ENCODE measurements around the gene ADAMTS17.

ADAMTS17 gene

DNA sequence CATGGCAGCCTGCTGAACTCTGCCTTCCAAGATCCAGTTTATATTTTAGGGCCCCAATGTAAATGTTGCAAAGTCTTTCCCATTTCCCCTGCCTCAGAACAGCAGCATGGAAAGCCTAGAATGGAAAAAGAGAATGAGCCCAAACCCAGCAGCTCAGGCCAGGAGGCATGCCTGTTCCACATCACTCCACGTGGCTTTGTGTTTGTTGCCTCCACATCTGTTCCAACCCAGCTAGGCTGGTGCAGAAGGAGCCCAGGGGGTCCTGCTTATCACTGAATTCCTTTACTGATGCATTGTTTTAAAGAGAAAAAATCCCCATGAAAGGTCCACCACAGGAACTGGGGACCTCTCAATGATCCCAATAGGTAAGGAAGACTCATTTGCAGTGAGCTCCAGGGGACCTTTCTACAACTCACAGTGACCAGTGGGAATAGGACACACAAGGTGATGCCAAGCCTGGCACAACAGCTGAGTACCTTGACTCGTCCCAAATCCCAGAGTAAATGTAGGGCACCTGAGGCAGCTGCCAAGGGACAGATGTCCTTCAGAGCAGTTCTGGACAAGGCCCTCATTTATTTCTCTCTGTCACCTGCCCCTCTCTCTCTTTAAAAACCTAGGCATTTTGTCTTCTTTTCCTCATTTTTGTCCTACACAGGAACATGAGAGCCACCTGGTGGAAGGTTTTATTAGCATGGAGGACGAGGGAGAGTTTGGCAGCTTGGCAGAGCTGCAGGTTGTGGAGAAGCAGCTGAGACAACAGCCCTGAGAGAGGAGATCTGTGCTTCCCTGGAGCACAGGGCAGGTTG, 41.7 kb upstream of the ADAMTS17 start:
- Histone ChIP-seq H3K4me3 (ENCODE audit: low read length) (no peak overlapping the region), H3K27ac (ENCODE audit: low read depth, low read length) (no peak overlapping the region), H3K9me3 (ENCODE audit: control insufficient read depth, insufficient read depth, low read length) (peaks cover 6% of the 10 kb centered on the region; the same call in 1 of the 2 replicates), H4K20me1 (ENCODE audit: control insufficient read depth, insufficient read depth, low read depth, low read length) (no peaks in the 10 kb centered on the region), H3K36me3 (ENCODE audit: control insufficient read depth, low read length) (no peaks in the 10 kb centered on the region), H3K27me3 (ENCODE audit: control insufficient read depth, low read length) (no peaks in the 10 kb centered on the region), H3K4me1 (ENCODE audit: control insufficient read depth, low read length) (no peaks in the 10 kb centered on the region), H3K4me2 (ENCODE audit: low read length) (no peak overlapping the region), H3F3A (ENCODE audit: control insufficient read depth, insufficient read depth) (no peaks in the 10 kb centered on the region), H3K9me2 (replicated peaks; ENCODE audit: control insufficient read depth, low read length) (no peaks in the 10 kb centered on the region), H3K79me2 (ENCODE audit: control insufficient read depth, low read length) (no peaks in the 10 kb centered on the region)
- TF ChIP-seq EZH2phosphoT487 (IDR thresholded peaks at IDR 0.05; ENCODE audit: borderline replicate concordance, low read length): no peak
- TF ChIP-seq, protein P1, sequence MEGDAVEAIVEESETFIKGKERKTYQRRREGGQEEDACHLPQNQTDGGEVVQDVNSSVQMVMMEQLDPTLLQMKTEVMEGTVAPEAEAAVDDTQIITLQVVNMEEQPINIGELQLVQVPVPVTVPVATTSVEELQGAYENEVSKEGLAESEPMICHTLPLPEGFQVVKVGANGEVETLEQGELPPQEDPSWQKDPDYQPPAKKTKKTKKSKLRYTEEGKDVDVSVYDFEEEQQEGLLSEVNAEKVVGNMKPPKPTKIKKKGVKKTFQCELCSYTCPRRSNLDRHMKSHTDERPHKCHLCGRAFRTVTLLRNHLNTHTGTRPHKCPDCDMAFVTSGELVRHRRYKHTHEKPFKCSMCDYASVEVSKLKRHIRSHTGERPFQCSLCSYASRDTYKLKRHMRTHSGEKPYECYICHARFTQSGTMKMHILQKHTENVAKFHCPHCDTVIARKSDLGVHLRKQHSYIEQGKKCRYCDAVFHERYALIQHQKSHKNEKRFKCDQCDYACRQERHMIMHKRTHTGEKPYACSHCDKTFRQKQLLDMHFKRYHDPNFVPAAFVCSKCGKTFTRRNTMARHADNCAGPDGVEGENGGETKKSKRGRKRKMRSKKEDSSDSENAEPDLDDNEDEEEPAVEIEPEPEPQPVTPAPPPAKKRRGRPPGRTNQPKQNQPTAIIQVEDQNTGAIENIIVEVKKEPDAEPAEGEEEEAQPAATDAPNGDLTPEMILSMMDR (IDR thresholded peaks at IDR 0.05; ENCODE audit: low read depth, low read length, poor library complexity, severe bottlenecking): peak; percentile 14

DNA sequence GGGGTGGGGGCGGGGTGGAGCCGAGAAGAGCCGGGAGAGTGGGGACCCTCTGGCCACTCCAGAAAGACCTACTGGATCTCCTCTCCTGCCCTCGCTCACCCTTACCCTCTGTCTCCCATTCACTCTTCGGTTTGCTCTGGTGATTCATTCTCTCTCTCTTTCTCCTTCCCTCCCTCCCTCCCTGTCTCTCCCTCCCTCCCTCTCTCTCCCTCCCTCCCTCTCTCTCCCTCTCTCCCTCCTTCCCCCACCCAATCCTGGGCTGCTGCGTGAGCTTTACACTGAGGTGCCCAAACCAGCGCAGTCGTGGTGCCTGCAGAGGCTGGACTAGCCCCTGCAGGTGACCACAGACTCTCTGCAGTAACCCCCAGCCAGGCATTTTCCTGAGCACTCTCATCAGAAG, 32.2 kb upstream of the ADAMTS17 start:
- Histone ChIP-seq H3K27me3 (ENCODE audit: control insufficient read depth, low read length) (no peaks in the 10 kb centered on the region), H3K36me3 (ENCODE audit: control insufficient read depth, low read length) (no peaks in the 10 kb centered on the region), H4K20me1 (ENCODE audit: control insufficient read depth, insufficient read depth, low read depth, low read length) (no peaks in the 10 kb centered on the region), H3K9me2 (replicated peaks; ENCODE audit: control insufficient read depth, low read length) (no peaks in the 10 kb centered on the region), H3K4me1 (ENCODE audit: control insufficient read depth, low read length) (no peaks in the 10 kb centered on the region), H3K4me2 (ENCODE audit: low read length) (no peak overlapping the region), H3K4me3 (ENCODE audit: low read length) (no peak overlapping the region), H3K9me3 (ENCODE audit: control insufficient read depth, insufficient read depth, low read length) (no peaks in the 10 kb centered on the region), H3F3A (ENCODE audit: control insufficient read depth, insufficient read depth) (no peaks in the 10 kb centered on the region), H3K79me2 (ENCODE audit: control insufficient read depth, low read length) (no peaks in the 10 kb centered on the region), H3K27ac (ENCODE audit: low read depth, low read length) (no peak overlapping the region)
- TF ChIP-seq, protein P1 (IDR thresholded peaks at IDR 0.05; ENCODE audit: low read depth, low read length, poor library complexity, severe bottlenecking): no peak
- no peak for TF ChIP-seq EZH2phosphoT487 (IDR thresholded peaks at IDR 0.05; ENCODE audit: borderline replicate concordance, low read length)

DNA sequence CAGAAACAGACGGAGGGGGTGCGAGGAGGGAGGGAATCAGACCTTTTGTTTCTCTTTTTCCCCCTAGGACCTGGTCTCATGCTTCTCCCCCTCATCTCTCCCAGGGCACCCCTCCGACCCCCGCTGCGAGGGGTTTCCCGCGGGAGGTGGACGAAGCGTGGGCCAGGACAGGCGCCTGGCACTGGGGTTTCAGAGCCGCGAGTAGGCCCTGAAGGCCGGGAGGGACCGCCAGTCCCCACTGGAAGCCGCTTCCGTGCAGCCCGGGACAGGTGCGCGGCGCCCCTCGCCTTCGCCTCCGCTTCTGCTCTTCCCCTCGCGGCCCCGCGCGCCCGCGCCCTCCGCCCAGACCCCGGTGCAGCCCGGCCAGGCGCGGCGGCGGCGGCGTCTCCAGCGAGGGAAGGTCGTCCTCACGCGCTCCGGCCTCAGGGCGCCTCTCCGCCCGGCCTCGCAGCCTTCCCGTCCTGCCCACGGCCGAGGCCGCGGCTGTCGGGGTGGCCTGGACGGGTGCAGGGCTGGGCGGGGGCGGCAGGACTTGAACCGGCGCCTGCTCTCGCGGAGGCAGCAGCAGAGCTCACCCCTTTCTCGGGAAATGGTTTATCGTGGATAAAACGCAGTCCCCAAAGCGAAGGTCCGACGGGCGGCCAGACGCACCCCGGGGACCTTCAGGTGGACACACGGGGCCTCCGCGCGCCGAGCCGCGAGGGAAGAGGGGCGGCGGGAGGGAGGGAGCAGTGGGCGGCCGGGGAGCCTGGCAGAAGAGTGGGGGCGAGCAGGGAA, 31.5 kb upstream of the ADAMTS17 start:
- no peaks in the 10 kb centered on the region for H3K9me2 ChIP-seq (replicated peaks; ENCODE audit: control insufficient read depth, low read length)
- H3K27ac ChIP-seq (ENCODE audit: low read depth, low read length): no peak overlapping the region
- H3K36me3 ChIP-seq (ENCODE audit: control insufficient read depth, low read length): no peaks in the 10 kb centered on the region
- TF ChIP-seq, protein P1 (IDR thresholded peaks at IDR 0.05; ENCODE audit: low read depth, low read length, poor library complexity, severe bottlenecking): no peak
- TF ChIP-seq EZH2phosphoT487 (IDR thresholded peaks at IDR 0.05; ENCODE audit: borderline replicate concordance, low read length): no peak
- H3K4me1 ChIP-seq (ENCODE audit: control insufficient read depth, low read length): no peaks in the 10 kb centered on the region
- no peaks in the 10 kb centered on the region for H4K20me1 ChIP-seq (ENCODE audit: control insufficient read depth, insufficient read depth, low read depth, low read length)
- H3F3A ChIP-seq (ENCODE audit: control insufficient read depth, insufficient read depth): no peaks in the 10 kb centered on the region
- H3K79me2 ChIP-seq (ENCODE audit: control insufficient read depth, low read length): no peaks in the 10 kb centered on the region
- no peaks in the 10 kb centered on the region for H3K9me3 ChIP-seq (ENCODE audit: control insufficient read depth, insufficient read depth, low read length)
- no peak overlapping the region for H3K4me2 ChIP-seq (ENCODE audit: low read length)
- no peaks in the 10 kb centered on the region for H3K27me3 ChIP-seq (ENCODE audit: control insufficient read depth, low read length)
- no peak overlapping the region for H3K4me3 ChIP-seq (ENCODE audit: low read length)

Measured in DOHH2 (cell line).